GM21576 (cell line): ENCODE results near the gene PHTF2.

Experiments
- ATAC-seq: cut with Tn5 transposase; IDR thresholded peaks from one replicate; pipeline ENCODE4 v1.9.1; 2021; ENCODE audit warnings: mild to moderate bottlenecking, moderate library complexity; ENCODE audit not compliant: unreplicated experiment

Gene PHTF2

GRCh38 chr7:77791956-77792355 lies 6.6 kb upstream of the PHTF2 start:
- no peak for ATAC-seq

GRCh38 chr7:77794000-77794399 lies 4.6 kb upstream of the PHTF2 start:
- ATAC-seq: no peak

- ATAC-seq: no peak
Measured at GRCh38 chr7:77796109-77796508, 2.5 kb upstream of the PHTF2 start.

- ATAC-seq: no peak
Measured at GRCh38 chr7:77796960-77797359, 1.6 kb upstream of the PHTF2 start.

GRCh38 chr7:77797734-77798393 lies 709 bp upstream of the PHTF2 start:
- peak; percentile 23 for ATAC-seq

- ATAC-seq: no peak
Measured at GRCh38 chr7:77799078-77799964, 748 bp downstream of the PHTF2 start.

- ATAC-seq: no peak
Measured at GRCh38 chr7:77800158-77800557, 1.6 kb downstream of the PHTF2 start.

- ATAC-seq: no peak
Measured at GRCh38 chr7:77800730-77801129, 2.2 kb downstream of the PHTF2 start.

- no peak for ATAC-seq
Measured at GRCh38 chr7:77802557-77803405, 4.2 kb downstream of the PHTF2 start.

GRCh38 chr7:77806425-77806824 lies 7.9 kb downstream of the PHTF2 start:
- no peak for ATAC-seq

GRCh38 chr7:77808517-77808916 lies 9.9 kb downstream of the PHTF2 start:
- ATAC-seq: no peak

- no peak for ATAC-seq
Measured at GRCh38 chr7:77811516-77812289, 13.1 kb downstream of the PHTF2 start.

- ATAC-seq: no peak
Measured at GRCh38 chr7:77812290-77812685, 13.7 kb downstream of the PHTF2 start.

GRCh38 chr7:77813180-77813579 lies 14.6 kb downstream of the PHTF2 start:
- ATAC-seq: no peak

- no peak for ATAC-seq
Measured at GRCh38 chr7:77819021-77819420, 20.4 kb downstream of the PHTF2 start.

GRCh38 chr7:77820967-77821366 lies 22.4 kb downstream of the PHTF2 start:
- ATAC-seq: no peak

GRCh38 chr7:77822269-77822668 lies 23.7 kb downstream of the PHTF2 start:
- ATAC-seq: no peak

- ATAC-seq: no peak
Measured at GRCh38 chr7:77823787-77824186, 25.2 kb downstream of the PHTF2 start.

- ATAC-seq: no peak
Measured at GRCh38 chr7:77824636-77825035, 26.1 kb downstream of the PHTF2 start.

GRCh38 chr7:77825131-77825530 lies 26.6 kb downstream of the PHTF2 start:
- no peak for ATAC-seq

GRCh38 chr7:77826300-77826699 lies 27.7 kb downstream of the PHTF2 start:
- no peak for ATAC-seq
